Transverse colon (tissue), 4 donors: ENCODE results near the gene TBCB.

Experiments used
- CTCF ChIP-seq, 5 experiments: fragments of 200-600 bp in 3 of 5; fragments of 450-650 bp in 2 of 5; sonication (generic) in 3 of 5; IDR thresholded peaks; 1 replicate in 2 of 5; 2 replicates in 3 of 5; pipeline ENCODE4 v1.5.1; 2016 to 2017; ENCODE audit warnings: antibody characterized with exemption in 5 of 5, inconsistent platforms in 3 of 5, mild to moderate bottlenecking in 2 of 5, moderate library complexity in 1 of 5
- POLR2A ChIP-seq: fragments of 450-650 bp; IDR thresholded peaks from one replicate; pipeline ENCODE4 v1.6.1; 2016; ENCODE audit warnings: antibody characterized with exemption, mild to moderate bottlenecking, moderate library complexity
- POLR2AphosphoS5 ChIP-seq, 3 donors: sonication (generic); formaldehyde crosslinking; IDR thresholded peaks; one replicate each; pipeline ENCODE4 v1.6.1; 2016; ENCODE audit warnings: antibody characterized with exemption in 3 of 3

- TF ChIP-seq CTCF (IDR thresholded peaks at IDR 0.05) (no peak), POLR2AphosphoS5 (IDR thresholded peaks at IDR 0.05) (no peak), POLR2A (no peak)
Observed at GRCh38 chr19:36079389-36079945, 35.8 kb upstream of the TBCB start.
